ENCODE data around the gene MSN. TPM values are rescaled to one million over a fixed set of nuclear protein-coding genes. Genes with fewer than 3 reads are reported as not detected.
"Not testable (repeated sequence)": the region's sequence is repeated elsewhere in the genome, so short reads cannot be mapped to it uniquely, and the experiment has no call there.

MSN gene
- total and polyA plus RNA-seq, 7 donors = 31.4 to 133 (median 75.2) TPM

DNA sequence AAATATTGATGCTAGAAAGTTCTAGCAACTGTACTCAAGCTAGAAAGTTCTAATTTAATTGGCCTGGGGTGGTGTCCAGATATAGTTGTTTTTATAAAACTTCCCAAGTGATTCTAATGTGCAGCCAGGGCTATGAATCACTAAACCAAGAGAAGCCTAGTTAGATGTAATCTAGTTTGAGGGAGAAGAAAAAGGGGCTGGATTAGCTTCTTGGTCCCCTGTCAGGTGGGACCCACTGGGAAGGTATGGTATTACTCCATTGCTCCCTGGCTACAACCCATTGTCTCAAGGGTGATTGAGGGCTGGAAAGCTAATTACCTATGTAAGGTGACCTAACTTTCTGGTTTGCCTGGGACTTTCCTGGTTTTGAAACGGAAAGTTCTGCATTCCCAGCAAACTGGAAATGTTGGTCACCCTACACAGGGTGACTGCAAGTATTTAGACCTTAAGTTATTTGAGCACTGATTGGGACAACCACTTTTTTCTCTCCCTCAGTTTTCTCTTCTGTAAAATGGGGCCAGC, 23.9 kb upstream of the MSN start:
- Histone ChIP-seq H3K4me3 (no peak overlapping the region), H3K9me3 (no peaks in the 10 kb centered on the region), H3K27ac (no peak overlapping the region), H3K36me3 (ENCODE audit: insufficient read depth in 1 of 2, low read depth in 1 of 2) (no peaks in the 10 kb centered on the region), H3K4me1 (peaks cover 7% of the 10 kb centered on the region), H3K27me3 (ENCODE audit: insufficient read depth in 3 of 3, low read length in 2 of 3) (no peaks in the 10 kb centered on the region)
- WGBS, 3 donors = 63 to 76% (median 69%) methylated on average over 1 of the region's 1 CpG
- intact Hi-C loops (cut with DNase I) = no loop called here
- ATAC-seq = no peak
- TF ChIP-seq CTCF (IDR thresholded peaks at IDR 0.05) = no peak
- DNase-seq = no peak

GRCh38 chrX:65644621-65645289, 22.7 kb upstream of the MSN start:
- WGBS, 3 donors = 39 to 67% (median 60%) methylated on average over 1 of the region's 1 CpG
- peaks cover 7% of the 10 kb centered on the region for H3K4me1 ChIP-seq
- intact Hi-C loops (cut with DNase I) = no loop called here
- ATAC-seq = peak; percentile 94 to 100 (median 100)
- H3K9me3 ChIP-seq = no peaks in the 10 kb centered on the region
- H3K4me3 ChIP-seq = no peak overlapping the region
- no peaks in the 10 kb centered on the region for H3K27me3 ChIP-seq (ENCODE audit: insufficient read depth in 3 of 3, low read length in 2 of 3)
- no peak overlapping the region for H3K27ac ChIP-seq
- no peak for TF ChIP-seq CTCF (IDR thresholded peaks at IDR 0.05)
- DNase-seq = peak; percentile 82 to 91
- no peaks in the 10 kb centered on the region for H3K36me3 ChIP-seq (ENCODE audit: insufficient read depth in 1 of 2, low read depth in 1 of 2)

- Histone ChIP-seq H3K27me3 (ENCODE audit: insufficient read depth in 3 of 3, low read length in 2 of 3) (no peaks in the 10 kb centered on the region), H3K9me3 (no peaks in the 10 kb centered on the region), H3K27ac (no peak overlapping the region), H3K4me3 (no peak overlapping the region), H3K36me3 (ENCODE audit: insufficient read depth in 1 of 2, low read depth in 1 of 2) (no peaks in the 10 kb centered on the region), H3K4me1 (peaks cover 7% of the 10 kb centered on the region)
- 50 to 69% (median 64%) methylated on average over 3 of the region's 3 CpGs for WGBS, 3 donors
- no peak for DNase-seq
- no peak for TF ChIP-seq CTCF (IDR thresholded peaks at IDR 0.05)
- intact Hi-C loops (cut with DNase I) = no loop called here
- ATAC-seq = no peak
Measured at GRCh38 chrX:65647801-65648200, 19.7 kb upstream of the MSN start.

DNA sequence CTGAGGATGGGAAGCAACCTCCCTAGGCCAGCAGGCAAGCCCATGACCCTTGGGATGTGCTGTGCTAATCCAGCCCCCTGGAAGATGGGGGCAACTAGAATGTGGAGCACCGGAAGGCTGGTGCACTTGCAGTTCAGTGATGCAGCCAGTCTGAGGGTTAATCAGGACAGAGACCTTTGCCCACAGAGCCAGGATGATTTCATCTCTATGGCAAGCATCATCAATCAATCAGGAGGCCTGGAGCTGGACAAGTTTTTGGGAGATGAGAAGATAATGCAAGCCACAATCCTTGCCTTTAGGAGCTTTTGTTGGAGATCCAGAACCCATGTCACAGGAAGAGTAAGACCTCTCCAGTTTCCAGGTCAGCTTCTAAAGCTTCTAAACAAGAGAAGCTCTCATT, 15.4 kb upstream of the MSN start:
- H3K27ac ChIP-seq = no peak overlapping the region
- no peaks in the 10 kb centered on the region for H3K9me3 ChIP-seq
- WGBS, 3 donors = 96 to 100% methylated on average over 1 of the region's 1 CpG; no CpG with 5 or more reads in 1 of the 3 donors
- no peak overlapping the region for H3K4me3 ChIP-seq
- no peaks in the 10 kb centered on the region for H3K4me1 ChIP-seq
- no peak for DNase-seq
- H3K27me3 ChIP-seq (ENCODE audit: insufficient read depth in 3 of 3, low read length in 2 of 3) = no peaks in the 10 kb centered on the region
- intact Hi-C loops (cut with DNase I) = no loop called here
- no peaks in the 10 kb centered on the region for H3K36me3 ChIP-seq (ENCODE audit: insufficient read depth in 1 of 2, low read depth in 1 of 2)
- ATAC-seq = no peak
- no peak for TF ChIP-seq CTCF (IDR thresholded peaks at IDR 0.05)

DNA sequence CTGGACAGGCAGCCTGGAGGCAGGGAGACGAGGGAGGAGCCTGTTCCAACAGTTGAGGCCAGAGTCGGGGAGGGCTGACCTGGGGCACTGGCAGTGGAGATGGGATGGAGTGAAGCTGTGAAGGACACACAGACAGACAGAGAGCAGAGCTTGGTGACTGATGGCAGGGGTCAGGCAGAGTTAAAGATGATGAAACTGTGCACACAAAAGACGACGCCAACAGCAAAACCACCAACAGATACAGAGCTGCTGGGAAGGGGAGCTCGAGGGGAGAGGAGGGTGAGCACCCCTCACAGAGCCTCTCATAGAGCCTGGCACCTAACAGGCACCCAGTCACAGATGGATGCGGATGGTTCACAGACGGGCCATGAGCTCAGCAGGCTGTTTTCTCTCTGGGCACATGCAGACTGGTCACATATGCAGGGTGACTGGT, 10.4 kb upstream of the MSN start:
- intact Hi-C loops (cut with DNase I); H3K27me3 ChIP-seq (ENCODE audit: insufficient read depth in 3 of 3, low read length in 2 of 3); DNase-seq; ATAC-seq; H3K9me3 ChIP-seq; H3K4me3 ChIP-seq; H3K36me3 ChIP-seq (ENCODE audit: insufficient read depth in 1 of 2, low read depth in 1 of 2); H3K27ac ChIP-seq; H3K4me1 ChIP-seq: not testable (repeated sequence)
- 50 to 64% (median 64%) methylated on average over 2 to 5 of the region's 7 CpGs for WGBS, 3 donors
